Measurements from ENCODE around the gene GPT2. TPM values are rescaled to one million over a fixed set of nuclear protein-coding genes. Genes with fewer than 3 reads are reported as not detected.

Gene GPT2
- 0.21 TPM for total RNA-seq

GRCh38 chr16:46883690-46884512, at the start of gene GPT2:
TSS of gene GPT2 (plus strand) at chr16:46884362. CDS start at chr16:46884716, 354 bp downstream.
- no peaks in the 10 kb centered on the region for H3K9me3 ChIP-seq (ENCODE audit: low read depth, low read length)
- no peaks in the 10 kb centered on the region for H3K27me3 ChIP-seq (ENCODE audit: insufficient read depth, low read length)
- peaks cover 22% of the 10 kb centered on the region for H3K4me1 ChIP-seq (ENCODE audit: insufficient read depth, low read length)
- H3K4me3 ChIP-seq (ENCODE audit: low read length): peak within 1 kb of the TSS; percentile 61

- Histone ChIP-seq H3K4me1 (ENCODE audit: insufficient read depth, low read length) (peaks cover 16% of the 10 kb centered on the region), H3K4me3 (ENCODE audit: low read length) (no peak overlapping the region), H3K27me3 (ENCODE audit: insufficient read depth, low read length) (no peaks in the 10 kb centered on the region), H3K9me3 (ENCODE audit: low read depth, low read length) (no peaks in the 10 kb centered on the region)
Measured at GRCh38 chr16:46836534-46837530, 47.3 kb upstream of the GPT2 start.

GRCh38 chr16:46839986-46840443, 44.1 kb upstream of the GPT2 start:
- Histone ChIP-seq H3K4me3 (ENCODE audit: low read length) (no peak overlapping the region), H3K4me1 (ENCODE audit: insufficient read depth, low read length) (peaks cover 14% of the 10 kb centered on the region), H3K27me3 (ENCODE audit: insufficient read depth, low read length) (no peaks in the 10 kb centered on the region)

GRCh38 chr16:46842192-46842895, 41.8 kb upstream of the GPT2 start:
- no peak overlapping the region for H3K4me3 ChIP-seq (ENCODE audit: low read length)
- H3K27me3 ChIP-seq (ENCODE audit: insufficient read depth, low read length): no peaks in the 10 kb centered on the region
- no peaks in the 10 kb centered on the region for H3K9me3 ChIP-seq (ENCODE audit: low read depth, low read length)
- peaks cover 2% of the 10 kb centered on the region for H3K4me1 ChIP-seq (ENCODE audit: insufficient read depth, low read length)

More at GRCh38 chr16:46839986-46840443, 44.1 kb upstream of the GPT2 start:
- H3K9me3 ChIP-seq (ENCODE audit: low read depth, low read length): no peaks in the 10 kb centered on the region

- Histone ChIP-seq H3K4me3 (ENCODE audit: low read length) (no peak overlapping the region), H3K27me3 (ENCODE audit: insufficient read depth, low read length) (no peaks in the 10 kb centered on the region), H3K4me1 (ENCODE audit: insufficient read depth, low read length) (no peaks in the 10 kb centered on the region), H3K9me3 (ENCODE audit: low read depth, low read length) (no peaks in the 10 kb centered on the region)
Measured at GRCh38 chr16:46843898-46844642, 40.1 kb upstream of the GPT2 start.

- H3K4me1 ChIP-seq (ENCODE audit: insufficient read depth, low read length): no peaks in the 10 kb centered on the region
- H3K9me3 ChIP-seq (ENCODE audit: low read depth, low read length): no peaks in the 10 kb centered on the region
- no peak overlapping the region for H3K4me3 ChIP-seq (ENCODE audit: low read length)
- no peaks in the 10 kb centered on the region for H3K27me3 ChIP-seq (ENCODE audit: insufficient read depth, low read length)
Measured at GRCh38 chr16:46844771-46845170, 39.4 kb upstream of the GPT2 start.

GRCh38 chr16:46845952-46846351, 38.2 kb upstream of the GPT2 start:
- H3K4me1 ChIP-seq (ENCODE audit: insufficient read depth, low read length): no peaks in the 10 kb centered on the region

GRCh38 chr16:46848768-46849764, 35.1 kb upstream of the GPT2 start:
- H3K27me3 ChIP-seq (ENCODE audit: insufficient read depth, low read length): no peaks in the 10 kb centered on the region
- H3K9me3 ChIP-seq (ENCODE audit: low read depth, low read length): no peaks in the 10 kb centered on the region
- H3K4me1 ChIP-seq (ENCODE audit: insufficient read depth, low read length): no peaks in the 10 kb centered on the region
- H3K4me3 ChIP-seq (ENCODE audit: low read length): no peak overlapping the region

More at GRCh38 chr16:46845952-46846351, 38.2 kb upstream of the GPT2 start:
- H3K4me3 ChIP-seq (ENCODE audit: low read length): no peak overlapping the region
- H3K9me3 ChIP-seq (ENCODE audit: low read depth, low read length): no peaks in the 10 kb centered on the region
- H3K27me3 ChIP-seq (ENCODE audit: insufficient read depth, low read length): no peaks in the 10 kb centered on the region

- no peaks in the 10 kb centered on the region for H3K9me3 ChIP-seq (ENCODE audit: low read depth, low read length)
Measured at GRCh38 chr16:46850619-46851555, 33.3 kb upstream of the GPT2 start.

GRCh38 chr16:46852130-46852529, 32.0 kb upstream of the GPT2 start:
- Histone ChIP-seq H3K9me3 (ENCODE audit: low read depth, low read length) (no peaks in the 10 kb centered on the region), H3K4me1 (ENCODE audit: insufficient read depth, low read length) (no peaks in the 10 kb centered on the region), H3K4me3 (ENCODE audit: low read length) (no peak overlapping the region), H3K27me3 (ENCODE audit: insufficient read depth, low read length) (no peaks in the 10 kb centered on the region)

More at GRCh38 chr16:46850619-46851555, 33.3 kb upstream of the GPT2 start:
- H3K4me1 ChIP-seq (ENCODE audit: insufficient read depth, low read length): no peaks in the 10 kb centered on the region
- no peaks in the 10 kb centered on the region for H3K27me3 ChIP-seq (ENCODE audit: insufficient read depth, low read length)
- no peak overlapping the region for H3K4me3 ChIP-seq (ENCODE audit: low read length)

GRCh38 chr16:46853713-46854443, 30.3 kb upstream of the GPT2 start:
- no peak overlapping the region for H3K4me3 ChIP-seq (ENCODE audit: low read length)
- H3K27me3 ChIP-seq (ENCODE audit: insufficient read depth, low read length): no peaks in the 10 kb centered on the region
- no peaks in the 10 kb centered on the region for H3K9me3 ChIP-seq (ENCODE audit: low read depth, low read length)
- H3K4me1 ChIP-seq (ENCODE audit: insufficient read depth, low read length): no peaks in the 10 kb centered on the region

GRCh38 chr16:46854846-46855245, 29.3 kb upstream of the GPT2 start:
- Histone ChIP-seq H3K4me3 (ENCODE audit: low read length) (no peak overlapping the region), H3K9me3 (ENCODE audit: low read depth, low read length) (no peaks in the 10 kb centered on the region), H3K27me3 (ENCODE audit: insufficient read depth, low read length) (no peaks in the 10 kb centered on the region), H3K4me1 (ENCODE audit: insufficient read depth, low read length) (peaks cover 7% of the 10 kb centered on the region)
